WERI-Rb-1 (cell line): ENCODE data around the gene PTGER3.

Experiments
- DNase-seq: peaks from one replicate; pipeline ENCODE4 v3.0.0-alpha.2; 2020
- H3K27ac ChIP-seq: fragments of 250-450 bp; sonication (Bioruptor Pico); 2 replicates; pipeline ENCODE4 v1.5.1; 2020; ENCODE audit warnings: mild to moderate bottlenecking, moderate library complexity
- H3K27me3 ChIP-seq: fragments of 250-450 bp; sonication (Bioruptor Pico); 2 replicates; pipeline ENCODE4 v1.5.1; 2021; ENCODE audit warnings: mild to moderate bottlenecking, low read depth, moderate library complexity; ENCODE audit not compliant: insufficient read depth, severe bottlenecking
- H3K36me3 ChIP-seq: fragments of 250-450 bp; sonication (Bioruptor Pico); 2 replicates; pipeline ENCODE4 v1.5.1; 2020; ENCODE audit warnings: mild to moderate bottlenecking, moderate library complexity
- H3K4me3 ChIP-seq: 2 replicates; pipeline ENCODE4 v1.5.1; 2011; ENCODE audit warnings: low read depth, mild to moderate bottlenecking, control low read depth, low read length
- H3K9me3 ChIP-seq: fragments of 250-450 bp; sonication (Bioruptor Pico); 2 replicates; pipeline ENCODE4 v1.5.1; 2021; ENCODE audit warnings: mild to moderate bottlenecking, moderate library complexity; ENCODE audit not compliant: severe bottlenecking
- CTCF ChIP-seq: IDR thresholded peaks from 2 replicates; pipeline ENCODE4 v1.5.1; 2011; ENCODE audit warnings: low read depth, mild to moderate bottlenecking, control low read depth, inconsistent platforms, low read length

PTGER3 gene

GRCh38 chr1:70977575-70977974 is 70.0 kb downstream of the PTGER3 start:
- DNase-seq = no peak
- Histone ChIP-seq H3K27ac (no peak overlapping the region), H3K4me3 (no peak overlapping the region), H3K36me3 (no peaks in the 10 kb centered on the region), H3K27me3 (no peaks in the 10 kb centered on the region), H3K9me3 (no peaks in the 10 kb centered on the region)
- no peak for TF ChIP-seq CTCF

- H3K27ac ChIP-seq = no peak overlapping the region
- no peak overlapping the region for H3K4me3 ChIP-seq
- no peaks in the 10 kb centered on the region for H3K9me3 ChIP-seq
- DNase-seq = no peak
- no peak for TF ChIP-seq CTCF
- H3K36me3 ChIP-seq = no peaks in the 10 kb centered on the region
- H3K27me3 ChIP-seq = no peaks in the 10 kb centered on the region
Observed at GRCh38 chr1:70977041-70977440, 70.6 kb downstream of the PTGER3 start.

GRCh38 chr1:70973754-70974153 is 73.9 kb downstream of the PTGER3 start:
- no peak for TF ChIP-seq CTCF
- no peaks in the 10 kb centered on the region for H3K36me3 ChIP-seq
- no peaks in the 10 kb centered on the region for H3K27me3 ChIP-seq
- no peak overlapping the region for H3K27ac ChIP-seq
- no peak overlapping the region for H3K4me3 ChIP-seq
- H3K9me3 ChIP-seq = no peaks in the 10 kb centered on the region
- DNase-seq = no peak

- Histone ChIP-seq H3K36me3 (no peaks in the 10 kb centered on the region), H3K4me3 (no peak overlapping the region), H3K27ac (no peak overlapping the region), H3K27me3 (no peaks in the 10 kb centered on the region), H3K9me3 (no peaks in the 10 kb centered on the region)
- no peak for DNase-seq
- no peak for TF ChIP-seq CTCF
Observed at GRCh38 chr1:70970407-70970806, 77.2 kb downstream of the PTGER3 start.

GRCh38 chr1:70966018-70966638 is 81.5 kb downstream of the PTGER3 start:
- no peaks in the 10 kb centered on the region for H3K27me3 ChIP-seq
- H3K9me3 ChIP-seq = no peaks in the 10 kb centered on the region
- H3K4me3 ChIP-seq = no peak overlapping the region
- no peaks in the 10 kb centered on the region for H3K36me3 ChIP-seq
- no peak overlapping the region for H3K27ac ChIP-seq
- TF ChIP-seq CTCF = 0 out of 2 replicates have a peak, but pooled peaks have one; percentile 4
- no peak for DNase-seq

- peak; percentile 63 for TF ChIP-seq CTCF
- DNase-seq = peak; percentile 39
Observed at GRCh38 chr1:70963374-70963773, 84.2 kb downstream of the PTGER3 start.

More at GRCh38 chr1:70963374-70963773, 84.2 kb downstream of the PTGER3 start:
- H3K27me3 ChIP-seq = no peaks in the 10 kb centered on the region
- no peak overlapping the region for H3K4me3 ChIP-seq
- no peak overlapping the region for H3K27ac ChIP-seq
- no peaks in the 10 kb centered on the region for H3K36me3 ChIP-seq
- no peaks in the 10 kb centered on the region for H3K9me3 ChIP-seq
